ENCODE data around the gene FOXN1.

Gene FOXN1

GRCh38 chr17:28468781-28469180, 37.4 kb upstream of the FOXN1 start:
- TF ChIP-seq, protein P1, sequence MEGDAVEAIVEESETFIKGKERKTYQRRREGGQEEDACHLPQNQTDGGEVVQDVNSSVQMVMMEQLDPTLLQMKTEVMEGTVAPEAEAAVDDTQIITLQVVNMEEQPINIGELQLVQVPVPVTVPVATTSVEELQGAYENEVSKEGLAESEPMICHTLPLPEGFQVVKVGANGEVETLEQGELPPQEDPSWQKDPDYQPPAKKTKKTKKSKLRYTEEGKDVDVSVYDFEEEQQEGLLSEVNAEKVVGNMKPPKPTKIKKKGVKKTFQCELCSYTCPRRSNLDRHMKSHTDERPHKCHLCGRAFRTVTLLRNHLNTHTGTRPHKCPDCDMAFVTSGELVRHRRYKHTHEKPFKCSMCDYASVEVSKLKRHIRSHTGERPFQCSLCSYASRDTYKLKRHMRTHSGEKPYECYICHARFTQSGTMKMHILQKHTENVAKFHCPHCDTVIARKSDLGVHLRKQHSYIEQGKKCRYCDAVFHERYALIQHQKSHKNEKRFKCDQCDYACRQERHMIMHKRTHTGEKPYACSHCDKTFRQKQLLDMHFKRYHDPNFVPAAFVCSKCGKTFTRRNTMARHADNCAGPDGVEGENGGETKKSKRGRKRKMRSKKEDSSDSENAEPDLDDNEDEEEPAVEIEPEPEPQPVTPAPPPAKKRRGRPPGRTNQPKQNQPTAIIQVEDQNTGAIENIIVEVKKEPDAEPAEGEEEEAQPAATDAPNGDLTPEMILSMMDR (IDR thresholded peaks at IDR 0.05; ENCODE audit: low read depth, low read length): no peak
- no peak for DNase-seq (ENCODE audit: extremely low read depth, low read depth)

DNA sequence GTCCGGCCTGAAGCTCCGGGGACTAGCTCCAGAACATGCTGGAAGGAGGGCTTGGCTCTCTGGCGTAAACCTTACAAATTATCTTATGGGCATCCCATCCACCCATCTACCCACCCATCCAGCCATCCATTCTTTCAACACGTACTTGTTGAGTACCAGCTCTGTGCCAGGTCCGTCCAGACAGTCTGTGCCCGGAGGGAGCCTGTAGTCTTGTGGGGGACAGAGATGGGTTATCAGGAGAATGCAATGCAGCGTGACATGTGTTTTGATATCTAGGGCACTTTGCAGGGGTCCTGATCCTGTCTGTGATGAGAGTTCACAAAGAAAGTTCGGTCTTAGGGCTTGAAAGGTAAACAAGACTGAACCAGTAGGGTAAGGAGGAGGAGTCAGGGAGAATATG, 36.8 kb upstream of the FOXN1 start:
- no peak for DNase-seq (ENCODE audit: extremely low read depth, low read depth)
- TF ChIP-seq, protein P1 (IDR thresholded peaks at IDR 0.05; ENCODE audit: low read depth, low read length): no peak

DNA sequence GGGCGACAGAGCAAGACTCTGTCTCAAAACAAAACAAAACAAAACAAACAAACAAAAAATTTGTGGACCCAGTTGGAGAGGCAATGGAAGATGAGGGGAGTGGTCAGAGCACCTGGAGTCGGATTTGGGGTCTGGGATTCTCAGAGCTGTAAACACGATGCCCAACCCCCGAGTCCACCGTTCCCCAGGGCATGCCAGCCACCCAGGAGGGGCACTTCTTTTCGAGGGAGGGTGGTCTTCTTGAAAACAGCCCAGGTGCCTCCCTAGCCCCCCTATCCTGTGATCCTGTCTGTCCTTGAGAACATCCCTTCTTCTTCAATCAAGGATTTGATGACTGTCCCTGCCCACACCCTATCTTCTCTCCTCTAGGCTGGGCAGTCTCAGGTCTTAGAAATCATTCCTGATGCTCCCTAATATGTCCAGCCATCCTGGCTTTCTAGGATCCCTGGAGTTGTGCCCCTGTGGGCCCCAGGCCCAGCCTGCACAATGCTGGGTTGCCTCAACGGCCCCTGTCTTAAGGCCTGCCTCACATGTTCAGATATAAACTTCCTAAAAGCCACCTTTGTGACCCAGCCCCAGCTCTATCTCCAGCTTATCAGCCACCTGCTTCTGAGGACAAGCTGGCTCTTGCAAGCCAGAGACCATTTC, 35.8 kb upstream of the FOXN1 start:
- TF ChIP-seq, protein P1 (IDR thresholded peaks at IDR 0.05; ENCODE audit: low read depth, low read length): no peak
- DNase-seq (ENCODE audit: extremely low read depth, low read depth): no peak

- TF ChIP-seq, protein P1 (IDR thresholded peaks at IDR 0.05; ENCODE audit: low read depth, low read length): no peak
- DNase-seq (ENCODE audit: extremely low read depth, low read depth): no peak
Measured at GRCh38 chr17:28470914-28471366, 35.2 kb upstream of the FOXN1 start.

DNA sequence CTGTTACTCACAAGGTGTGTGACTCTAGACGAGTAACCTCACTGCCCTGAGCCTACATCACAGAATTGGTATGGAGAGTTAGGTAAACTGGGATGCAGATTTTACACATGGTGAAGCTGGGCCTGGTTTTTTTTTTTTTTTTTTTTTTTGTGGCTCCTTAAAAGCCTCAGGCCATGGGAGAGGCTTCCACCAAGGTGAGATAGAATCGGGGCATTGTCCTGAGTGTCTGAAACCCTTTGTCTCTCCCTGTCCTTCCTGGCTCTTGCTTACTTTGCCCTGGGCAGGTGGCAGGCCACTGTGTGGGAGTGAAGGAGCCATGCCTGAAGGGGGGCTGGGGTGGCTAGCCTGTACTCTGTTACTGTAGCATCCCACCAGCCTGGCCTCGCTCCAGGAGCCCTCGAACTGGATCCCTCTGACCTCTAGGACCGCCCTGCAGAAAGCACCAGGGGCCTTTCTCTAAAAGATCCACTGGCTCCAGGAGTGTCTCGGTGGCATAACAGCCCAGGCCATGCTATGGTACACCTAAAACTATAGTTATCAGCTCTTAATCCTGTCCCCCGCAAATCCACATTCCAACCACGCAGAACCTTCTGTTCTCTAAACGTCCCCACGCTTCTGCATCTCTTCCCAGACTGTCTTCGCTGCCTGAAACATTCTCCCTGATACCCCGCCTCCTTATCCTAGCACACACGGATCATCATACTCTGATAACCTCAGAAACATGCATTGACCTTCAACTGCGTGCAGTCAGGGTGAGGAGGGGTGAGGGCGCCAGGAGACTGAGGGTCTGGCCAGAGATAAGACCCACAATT, 34.4 kb upstream of the FOXN1 start:
- no peak for DNase-seq (ENCODE audit: extremely low read depth, low read depth)
- TF ChIP-seq, protein P1 (IDR thresholded peaks at IDR 0.05; ENCODE audit: low read depth, low read length): no peak

GRCh38 chr17:28472871-28473497, 33.2 kb upstream of the FOXN1 start:
- TF ChIP-seq, protein P1 (IDR thresholded peaks at IDR 0.05; ENCODE audit: low read depth, low read length): no peak
- DNase-seq (ENCODE audit: extremely low read depth, low read depth): no peak

DNA sequence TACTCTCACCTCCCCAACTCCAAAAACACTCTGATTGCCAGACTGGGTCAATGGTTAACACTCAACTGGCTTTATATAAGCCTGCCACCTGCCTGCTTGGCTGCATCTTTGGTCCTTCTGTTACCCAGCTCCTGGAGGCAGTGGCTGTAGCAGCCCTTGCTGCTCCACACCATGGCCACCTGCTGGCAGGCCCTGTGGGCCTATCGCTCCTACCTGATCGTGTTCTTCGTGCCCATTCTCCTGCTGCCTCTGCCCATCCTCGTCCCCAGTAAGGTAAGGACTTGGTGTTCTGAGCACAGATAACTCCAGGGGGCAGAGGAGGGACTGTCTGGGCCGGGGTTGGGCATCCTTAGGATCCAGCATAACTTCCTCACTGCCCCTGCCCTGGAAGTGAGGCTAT, 32.6 kb upstream of the FOXN1 start, which contains the start of gene SLC13A2:
Gene SLC13A2, plus strand, starts transcription at position 103 of the 400 bp plus-strand sequence. Its CDS starts 69 bp downstream, at position 172.
- no peak for DNase-seq (ENCODE audit: extremely low read depth, low read depth)
- TF ChIP-seq, protein P1 (IDR thresholded peaks at IDR 0.05; ENCODE audit: low read depth, low read length): no peak
